H1 (cell line): ENCODE measurements around the gene KCNE5. TPM values are rescaled to one million over a fixed set of nuclear protein-coding genes. Genes with fewer than 3 reads are reported as not detected.

Source experiments
- CTCF ChIA-PET: fragments of 300-600 bp; sonication (Branson Sonifier 250); formaldehyde crosslinking; loops from one replicate; lab custom pipeline; 2021; ENCODE audit not compliant: partially characterized antibody; lab: Charles Lee
- POLR2A ChIA-PET: fragments of 300-600 bp; sonication (Branson Sonifier 250); formaldehyde crosslinking; loops from one replicate; lab custom pipeline; 2021; ENCODE audit warnings: inconsistent platforms; ENCODE audit not compliant: partially characterized antibody; lab: Charles Lee
- DNase-seq, 2 experiments: peaks; one replicate each; pipeline versions ENCODE4 v3.0.0 to v3.0.0-alpha.2; 2010 to 2022; ENCODE audit warnings: low spot score in 2 of 2, low read depth in 1 of 2, mixed read lengths in 1 of 2
- FAIRE-seq: peaks from 2 replicates; lab custom pipeline; 2011; peaks lifted over from hg19 to GRCh38; lab: Jason Lieb, UNC
- H2AFZ ChIP-seq: 2 replicates; pipeline ENCODE4 v1.8.1; 2012; ENCODE audit warnings: low read length, inconsistent platforms
- H2AK5ac ChIP-seq: 2 replicates; pipeline ENCODE4 v1.6.1; 2013; ENCODE audit warnings: low read depth, low read length
- H2BK120ac ChIP-seq: replicated peaks from 2 replicates; pipeline ENCODE3; 2013; ENCODE audit warnings: low read depth, low read length, inconsistent platforms
- H2BK12ac ChIP-seq: 2 replicates; pipeline ENCODE4 v1.6.1; 2013; ENCODE audit warnings: low read depth, low read length
- H2BK15ac ChIP-seq: 2 replicates; pipeline ENCODE4 v1.6.1; 2013; ENCODE audit warnings: low read length
- H2BK20ac ChIP-seq: 2 replicates; pipeline ENCODE4 v1.6.1; 2013; ENCODE audit warnings: low read length
- H2BK5ac ChIP-seq: 2 replicates; pipeline ENCODE4 v1.6.1; 2013; ENCODE audit warnings: low read depth, low read length
- H3K14ac ChIP-seq: 2 replicates; pipeline ENCODE4 v1.6.1; 2013; ENCODE audit warnings: inconsistent platforms; ENCODE audit not compliant: insufficient read length
- H3K18ac ChIP-seq: 2 replicates; pipeline ENCODE4 v1.6.1; 2013; ENCODE audit warnings: low read length; ENCODE audit errors: extremely low read depth
- H3K23ac ChIP-seq: 2 replicates; pipeline ENCODE4 v1.6.1; 2013; ENCODE audit warnings: inconsistent platforms; ENCODE audit not compliant: insufficient read length
- H3K23me2 ChIP-seq: 2 replicates; pipeline ENCODE4 v1.6.1; 2013; ENCODE audit warnings: low read depth, low read length
- H3K27ac ChIP-seq: 2 replicates; pipeline ENCODE4 v1.6.1; 2011; ENCODE audit warnings: low read depth, low read length, inconsistent platforms
- H3K27me3 ChIP-seq, 4 experiments: replicated peaks in 1 of 4; 1 replicate in 1 of 4; 2 replicates in 3 of 4; pipeline versions ENCODE4 v1.6.1 to v1.8.1; 2011 to 2013; ENCODE audit warnings: low read length in 3 of 4, mild to moderate bottlenecking in 3 of 4, inconsistent platforms in 2 of 4, mixed read lengths in 2 of 4, moderate library complexity in 1 of 4; ENCODE audit not compliant: control insufficient read depth in 3 of 4, insufficient read depth in 3 of 4; ENCODE audit errors: extremely low read depth in 1 of 4
- H3K36me3 ChIP-seq, 4 experiments: 2 replicates each; pipeline versions ENCODE4 v1.6.1 to v1.8.1; 2011 to 2013; ENCODE audit warnings: mild to moderate bottlenecking in 4 of 4, low read length in 3 of 4, moderate library complexity in 2 of 4, control low read depth in 1 of 4, inconsistent platforms in 1 of 4; ENCODE audit not compliant: insufficient read depth in 4 of 4, control insufficient read depth in 2 of 4
- H3K4ac ChIP-seq: replicated peaks from 2 replicates; pipeline ENCODE3; 2013; ENCODE audit warnings: low read length, low read depth, mixed read lengths, inconsistent platforms; ENCODE audit not compliant: insufficient read length
- H3K4me1 ChIP-seq, 4 experiments: replicated peaks in 1 of 4; 1 replicate in 1 of 4; 2 replicates in 3 of 4; pipeline versions ENCODE4 v1.6.1 to v1.8.1; 2011 to 2013; ENCODE audit warnings: low read length in 3 of 4, inconsistent platforms in 2 of 4, mixed read lengths in 1 of 4; ENCODE audit not compliant: insufficient read depth in 4 of 4, control insufficient read depth in 3 of 4
- H3K4me2 ChIP-seq, 2 experiments: 2 replicates each; pipeline versions ENCODE4 v1.6.1 to v1.8.1; 2011 to 2013; ENCODE audit warnings: low read depth in 2 of 2, low read length in 2 of 2, control low read depth in 1 of 2, inconsistent platforms in 1 of 2, mild to moderate bottlenecking in 1 of 2; ENCODE audit not compliant: insufficient read depth in 1 of 2
- H3K4me3 ChIP-seq, 4 experiments: fragments of 200-600, 300-600 bp in 1 of 4; sonication (generic), shearing (Covaris generic), sonication (Bioruptor Twin) in 1 of 4; 2 replicates each; pipeline versions ENCODE4 v1.5.1 to v1.8.1; 2011 to 2016; ENCODE audit warnings: low read length in 4 of 4, low read depth in 3 of 4, control low read depth in 2 of 4, inconsistent platforms in 2 of 4, mild to moderate bottlenecking in 2 of 4, mixed read lengths in 1 of 4, moderate library complexity in 1 of 4; ENCODE audit not compliant: insufficient read depth in 2 of 4; ENCODE audit errors: extremely low read depth in 1 of 4
- H3K56ac ChIP-seq: replicated peaks from 2 replicates; pipeline ENCODE3; 2013; ENCODE audit warnings: low read depth, mild to moderate bottlenecking, mixed read lengths, low read length, inconsistent platforms; ENCODE audit not compliant: insufficient read length
- H3K79me1 ChIP-seq: 2 replicates; pipeline ENCODE4 v1.6.1; 2013; ENCODE audit warnings: low read depth, low read length, control low read depth
- H3K79me2 ChIP-seq, 2 experiments: 2 replicates each; pipeline versions ENCODE4 v1.6.1 to v1.8.1; 2012 to 2013; ENCODE audit warnings: low read length in 2 of 2, mild to moderate bottlenecking in 2 of 2, inconsistent platforms in 1 of 2; ENCODE audit not compliant: insufficient read depth in 2 of 2, control insufficient read depth in 1 of 2
- H3K9ac ChIP-seq, 4 experiments: replicated peaks in 1 of 4; 1 replicate in 1 of 4; 2 replicates in 3 of 4; pipeline versions ENCODE4 v1.6.1 to v1.8.1; 2011 to 2013; ENCODE audit warnings: low read depth in 3 of 4, low read length in 3 of 4, control low read depth in 2 of 4, mild to moderate bottlenecking in 2 of 4, moderate library complexity in 2 of 4, inconsistent platforms in 1 of 4; ENCODE audit errors: extremely low read depth in 1 of 4
- H3K9me3 ChIP-seq, 2 experiments: 2 replicates each; pipeline versions ENCODE4 v1.6.1 to v1.8.1; 2012 to 2013; ENCODE audit warnings: mild to moderate bottlenecking in 2 of 2, moderate library complexity in 2 of 2, control low read depth in 1 of 2, inconsistent platforms in 1 of 2, low read depth in 1 of 2, low read length in 1 of 2, mixed read lengths in 1 of 2; ENCODE audit not compliant: insufficient read depth in 2 of 2
- H4K20me1 ChIP-seq, 2 experiments: replicated peaks in 1 of 2; 2 replicates each; pipeline versions ENCODE3 to v1.8.1; 2011 to 2013; ENCODE audit warnings: inconsistent platforms in 2 of 2, low read length in 2 of 2, mild to moderate bottlenecking in 1 of 2; ENCODE audit not compliant: insufficient read depth in 2 of 2, control insufficient read depth in 1 of 2
- H4K5ac ChIP-seq: 2 replicates; pipeline ENCODE4 v1.6.1; 2013; ENCODE audit warnings: low read length, low read depth, mixed read lengths, inconsistent platforms; ENCODE audit not compliant: insufficient read length
- H4K8ac ChIP-seq: 2 replicates; pipeline ENCODE4 v1.8.0; 2013; ENCODE audit warnings: mild to moderate bottlenecking, moderate library complexity, low read length, inconsistent platforms; ENCODE audit not compliant: insufficient read depth; ENCODE audit errors: extremely low read depth
- H4K91ac ChIP-seq: replicated peaks from 2 replicates; pipeline ENCODE3; 2013; ENCODE audit warnings: low read length, mixed read lengths, inconsistent platforms; ENCODE audit not compliant: insufficient read length
- CREB1 ChIP-seq: IDR thresholded peaks from 2 replicates; pipeline ENCODE4 v1.6.1; 2012; ENCODE audit warnings: inconsistent platforms
- RBBP5 ChIP-seq: IDR thresholded peaks from 2 replicates; pipeline ENCODE4 v1.7.1; 2012; ENCODE audit warnings: low read depth, mild to moderate bottlenecking, inconsistent platforms, low read length, moderate library complexity, borderline replicate concordance
- WGBS, 2 experiments: shearing (Covaris generic) in 1 of 2; methylation state at CpG; one replicate each; pipeline versions ENCODE4 v1.1.6 to v1.1.7; 2013 to 2015; ENCODE audit warnings: low lambda C conversion rate in 2 of 2, mixed read lengths in 2 of 2, inconsistent platforms in 1 of 2, low coverage in 1 of 2, missing lambda C conversion rate in 1 of 2; ENCODE audit not compliant: insufficient replicate concordance in 2 of 2, insufficient coverage in 1 of 2, insufficient read length in 1 of 2; ENCODE audit errors: extremely low coverage in 1 of 2, missing lambda C conversion rate in 1 of 2; 5-methylcytosine and 5-hydroxymethylcytosine counted together
- polyA plus RNA-seq, 7 experiments: library from polyadenylated mRNA; depleted of rRNA in 3 of 7; stranded (reverse) in 5 of 7; unstranded in 2 of 7; fragments of >200 nt in 5 of 7; fragments of 200-250 nt in 2 of 7; gene quantifications; 1 replicate in 5 of 7; 2 replicates in 1 of 7; 4 replicates in 1 of 7; pipeline versions ENCODE4 v1.2.1 to v1.2.3, GENCODE V29; 2011 to 2013; ENCODE audit warnings: missing spikeins in 2 of 7, mixed read lengths in 2 of 7
- total RNA-seq: library from RNA; stranded (reverse); fragmentation: NEBNext Ultra II Directional; extraction: Animal tissue kit (Norgen Biotek cat#: 25700); gene quantifications from 2 replicates; pipeline ENCODE4 v1.2.1, GENCODE V29; 2021

KCNE5 gene
- total and polyA plus RNA-seq, 2 of the 8 experiments (the other 6 are each of a cell fraction or from before 2014, with no cell fraction given), result 3.6 to 5.9 TPM

- 92% methylated on average over 3 of the region's 3 CpGs; no CpG with 5 or more reads in 1 of the 2 experiments for WGBS, 2 experiments
- H3K56ac ChIP-seq, result no peak overlapping the region
- no peak overlapping the region for H3K14ac ChIP-seq
- no peak overlapping the region for H4K5ac ChIP-seq
- H3K23me2 ChIP-seq, result peaks cover 4% of the 10 kb centered on the region; the same call in 1 of the 2 replicates
- ChIA-PET POLR2A (no interaction called here), CTCF (interaction anchor here (0.6 to 1.8 kb wide), 6 partner anchors 36 to 261 kb away, joined by 3 to 9 read pairs (median 3); no protein-coding TSS in a partner anchor)
- no peak overlapping the region for H3K18ac ChIP-seq
- no peak overlapping the region for H4K91ac ChIP-seq
- H3K27ac ChIP-seq, result no peak overlapping the region
- H2BK12ac ChIP-seq, result no peak overlapping the region
- no peaks in the 10 kb centered on the region for H3K36me3 ChIP-seq
- no peak overlapping the region for H2BK120ac ChIP-seq
- no peak for DNase-seq
- no peaks in the 10 kb centered on the region for H3K79me1 ChIP-seq
- no peaks in the 10 kb centered on the region for H3K9me3 ChIP-seq
- no peak overlapping the region for H3K9ac ChIP-seq
- no peak for FAIRE-seq
- H3K4ac ChIP-seq, result no peak overlapping the region
- H3K4me3 ChIP-seq, result no peak overlapping the region
- no peak overlapping the region for H3K23ac ChIP-seq
- H4K20me1 ChIP-seq, result no peaks in the 10 kb centered on the region
- no peak overlapping the region for H3K4me2 ChIP-seq
- H2BK15ac ChIP-seq, result no peak overlapping the region
- H2BK5ac ChIP-seq, result no peak overlapping the region
- peaks cover 0 to 1% (median under 1%) of the 10 kb centered on the region in 4 experiments; a peak in 5 of 7 replicates for H3K27me3 ChIP-seq
- H3K4me1 ChIP-seq, result peaks cover 0 to 5% (median 0%) of the 10 kb centered on the region in 4 experiments; a peak in 1 of 7 replicates
- H4K8ac ChIP-seq, result no peak overlapping the region
- no peaks in the 10 kb centered on the region for H3K79me2 ChIP-seq
- no peak overlapping the region for H2AK5ac ChIP-seq
- no peak overlapping the region for H2BK20ac ChIP-seq
- no peak overlapping the region for H2AFZ ChIP-seq
- no peak for TF ChIP-seq RBBP5
- no peak for TF ChIP-seq CREB1
These were observed 4.3 kb upstream of the KCNE5 start for GRCh38 chrX:109629310-109629709.
